ENCODE data around the gene PRR12.

GRCh38 chr19:49632576-49632975 lies 41.6 kb downstream of the PRR12 start:
- TF ChIP-seq CTCF (IDR thresholded peaks at IDR 0.05), result no peak
- no peak for TF ChIP-seq SIN3A (IDR thresholded peaks at IDR 0.05; ENCODE audit: borderline replicate concordance, insufficient read depth, low read depth, low read length)
- no peak for TF ChIP-seq POLR2AphosphoS5 (IDR thresholded peaks at IDR 0.05; ENCODE audit: low read depth, low read length)
